OCI-LY3 (cell line): ENCODE measurements around the gene CYTH4.

Source experiments
- H2AFZ ChIP-seq: fragments of 200-600, 300-600 bp; shearing (Covaris generic); 2 replicates; pipeline ENCODE4 v1.6.0; 2014; ENCODE audit warnings: antibody characterized with exemption, low read depth, low read length
- H3K27ac ChIP-seq: fragments of 200-600, 300-600 bp; sonication (generic); 2 replicates; pipeline ENCODE4 v1.5.1; 2014; ENCODE audit warnings: mild to moderate bottlenecking, low read length, moderate library complexity, mixed read lengths
- H3K27me3 ChIP-seq: fragments of 200-600, 300-600 bp; sonication (generic); 2 replicates; pipeline ENCODE4 v1.6.1; 2014; ENCODE audit warnings: low read depth, low read length, mixed read lengths
- H3K36me3 ChIP-seq: fragments of 200-600, 300-600 bp; sonication (generic); replicated peaks from 2 replicates; pipeline ENCODE3; 2014; ENCODE audit warnings: low read depth, low read length, mixed read lengths
- H3K4me1 ChIP-seq: fragments of 300-600, 200-600 bp; sonication (generic); 2 replicates; pipeline ENCODE4 v1.6.1; 2014; ENCODE audit warnings: low read length, mixed read lengths
- H3K4me2 ChIP-seq: fragments of 200-600, 300-600 bp; sonication (generic); 2 replicates; pipeline ENCODE4 v1.6.1; 2014; ENCODE audit warnings: low read length, mixed read lengths
- H3K4me3 ChIP-seq: fragments of 300-600, 200-600 bp; sonication (generic); 2 replicates; pipeline ENCODE4 v1.5.1; 2014; ENCODE audit warnings: antibody characterized with exemption, mild to moderate bottlenecking, low read length, moderate library complexity
- H3K79me2 ChIP-seq: fragments of 300-600, 200-600 bp; shearing (Covaris generic); 2 replicates; pipeline ENCODE4 v1.6.1; 2014; ENCODE audit warnings: mild to moderate bottlenecking, low read length, mixed read lengths
- H3K9ac ChIP-seq: fragments of 300-600, 200-600 bp; shearing (Covaris generic); 2 replicates; pipeline ENCODE4 v1.6.0; 2014; ENCODE audit warnings: mild to moderate bottlenecking, low read length, moderate library complexity
- H3K9me3 ChIP-seq: fragments of 200-600, 300-600 bp; shearing (Covaris generic); 2 replicates; pipeline ENCODE4 v1.6.1; 2014; ENCODE audit warnings: low read length, mixed read lengths; ENCODE audit not compliant: insufficient read depth
- H4K20me1 ChIP-seq: fragments of 200-600, 300-600 bp; sonication (generic); 2 replicates; pipeline ENCODE4 v1.6.1; 2016; ENCODE audit warnings: low read length, mixed read lengths; ENCODE audit not compliant: insufficient read depth
- EZH2phosphoT487 ChIP-seq: fragments of 200-600 bp; shearing (Covaris generic); IDR thresholded peaks from 2 replicates; pipeline ENCODE4 v1.6.1; 2018; ENCODE audit warnings: antibody characterized with exemption, mixed run types, low read depth
- TF ChIP-seq, protein P1 (sequence below): fragments of 200-600, 300-600 bp; sonication (generic); IDR thresholded peaks from 2 replicates; pipeline ENCODE4 v1.5.1; 2014; ENCODE audit warnings: antibody characterized with exemption, low read length, low read depth

The CYTH4 gene

DNA sequence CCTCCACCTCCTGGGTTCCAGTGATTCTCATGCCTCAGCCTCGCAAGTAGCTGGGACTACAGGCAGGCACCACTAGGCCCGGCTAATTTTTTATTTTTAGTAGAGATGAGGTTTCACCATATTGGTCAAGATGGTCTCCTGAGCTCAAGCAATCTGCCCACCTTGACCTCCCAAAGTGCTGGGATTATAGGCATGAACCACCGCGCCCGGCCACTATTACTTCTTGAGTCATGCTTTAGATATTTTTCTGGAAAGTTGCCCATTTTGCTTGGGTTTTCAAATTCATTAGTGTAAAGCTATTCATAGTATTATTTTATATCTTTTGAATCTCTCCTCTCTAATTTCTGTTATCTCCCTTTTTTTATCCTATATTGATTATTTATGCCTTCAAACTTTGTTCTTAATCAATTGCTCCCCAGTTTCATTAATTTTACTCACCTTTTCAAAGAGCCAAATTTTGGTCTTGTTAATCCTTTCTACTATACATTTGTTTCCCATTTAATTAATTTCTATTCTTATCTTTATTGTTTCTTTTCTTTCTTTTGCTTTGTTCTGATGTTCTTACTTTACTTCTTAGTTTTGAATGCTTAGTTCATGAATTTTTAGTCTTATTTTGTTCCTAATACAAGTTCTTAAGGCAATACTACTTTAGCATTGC lies 28.0 kb upstream of the CYTH4 start:
- Histone ChIP-seq H2AFZ (no peak overlapping the region), H3K79me2 (no peaks in the 10 kb centered on the region), H3K4me1 (peaks cover 43% of the 10 kb centered on the region), H3K4me3 (no peak overlapping the region), H3K4me2 (no peak overlapping the region), H3K9ac (no peak overlapping the region), H3K27ac (no peak overlapping the region), H3K27me3 (no peaks in the 10 kb centered on the region), H3K36me3 (no peaks in the 10 kb centered on the region), H3K9me3 (no peaks in the 10 kb centered on the region), H4K20me1 (no peaks in the 10 kb centered on the region)
- TF ChIP-seq, protein P1, sequence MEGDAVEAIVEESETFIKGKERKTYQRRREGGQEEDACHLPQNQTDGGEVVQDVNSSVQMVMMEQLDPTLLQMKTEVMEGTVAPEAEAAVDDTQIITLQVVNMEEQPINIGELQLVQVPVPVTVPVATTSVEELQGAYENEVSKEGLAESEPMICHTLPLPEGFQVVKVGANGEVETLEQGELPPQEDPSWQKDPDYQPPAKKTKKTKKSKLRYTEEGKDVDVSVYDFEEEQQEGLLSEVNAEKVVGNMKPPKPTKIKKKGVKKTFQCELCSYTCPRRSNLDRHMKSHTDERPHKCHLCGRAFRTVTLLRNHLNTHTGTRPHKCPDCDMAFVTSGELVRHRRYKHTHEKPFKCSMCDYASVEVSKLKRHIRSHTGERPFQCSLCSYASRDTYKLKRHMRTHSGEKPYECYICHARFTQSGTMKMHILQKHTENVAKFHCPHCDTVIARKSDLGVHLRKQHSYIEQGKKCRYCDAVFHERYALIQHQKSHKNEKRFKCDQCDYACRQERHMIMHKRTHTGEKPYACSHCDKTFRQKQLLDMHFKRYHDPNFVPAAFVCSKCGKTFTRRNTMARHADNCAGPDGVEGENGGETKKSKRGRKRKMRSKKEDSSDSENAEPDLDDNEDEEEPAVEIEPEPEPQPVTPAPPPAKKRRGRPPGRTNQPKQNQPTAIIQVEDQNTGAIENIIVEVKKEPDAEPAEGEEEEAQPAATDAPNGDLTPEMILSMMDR, result no peak

DNA sequence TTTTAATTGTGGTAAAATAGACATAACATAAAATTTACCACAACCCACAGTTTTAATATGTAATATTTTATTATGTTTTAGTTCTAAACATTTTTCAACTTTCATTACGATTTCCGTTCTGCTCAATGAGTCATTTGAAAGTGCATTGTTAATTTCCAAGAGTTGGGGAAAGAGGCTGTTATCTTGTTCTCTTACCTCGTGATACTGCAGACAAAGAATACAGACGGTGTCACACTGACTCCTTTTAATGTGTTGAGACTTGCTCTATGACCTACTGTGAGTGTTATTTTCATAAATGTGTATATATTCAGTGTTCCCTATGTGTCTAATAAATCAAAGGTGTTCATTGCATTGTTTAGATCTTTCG lies 27.5 kb upstream of the CYTH4 start:
- no peaks in the 10 kb centered on the region for H3K27me3 ChIP-seq
- H3K4me3 ChIP-seq, result no peak overlapping the region
- no peak overlapping the region for H2AFZ ChIP-seq
- no peaks in the 10 kb centered on the region for H3K9me3 ChIP-seq
- TF ChIP-seq, protein P1, result no peak
- no peak for TF ChIP-seq EZH2phosphoT487
- no peaks in the 10 kb centered on the region for H3K36me3 ChIP-seq
- no peak overlapping the region for H3K9ac ChIP-seq
- H3K4me2 ChIP-seq, result no peak overlapping the region
- H4K20me1 ChIP-seq, result no peaks in the 10 kb centered on the region
- H3K27ac ChIP-seq, result no peak overlapping the region
- peaks cover 45% of the 10 kb centered on the region for H3K4me1 ChIP-seq
- H3K79me2 ChIP-seq, result no peaks in the 10 kb centered on the region

DNA sequence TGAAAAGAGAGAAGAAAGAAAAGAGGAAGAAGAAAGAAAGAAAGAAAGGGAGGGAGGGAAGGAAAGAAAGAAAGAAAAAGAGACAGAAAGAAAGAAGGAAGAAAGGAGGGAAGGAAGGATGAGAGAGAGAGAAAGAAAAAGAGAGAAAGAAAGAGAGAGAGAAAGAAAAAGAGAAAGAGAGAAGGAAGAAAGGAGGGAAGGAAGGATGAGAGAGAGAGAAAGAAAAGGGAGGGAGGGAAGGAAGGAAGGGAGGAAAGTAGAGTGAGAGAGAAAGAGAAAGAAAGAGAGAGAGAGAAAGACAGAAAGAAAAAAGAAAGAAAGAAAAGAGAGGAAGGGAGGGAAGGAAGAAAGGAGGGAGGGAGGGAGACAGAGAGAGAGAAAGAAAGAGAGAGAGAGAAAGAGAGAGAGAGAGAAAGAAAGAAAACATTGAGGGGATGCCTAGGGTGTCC lies 26.7 kb upstream of the CYTH4 start:
- Histone ChIP-seq H3K27ac (no peak overlapping the region), H3K4me2 (peak overlapping the region; percentile 40; the same call in 1 of the 2 replicates), H3K79me2 (no peaks in the 10 kb centered on the region), H3K4me3 (peak overlapping the region; percentile 13; the same call in 1 of the 2 replicates), H4K20me1 (no peaks in the 10 kb centered on the region), H2AFZ (no peak overlapping the region), H3K9me3 (no peaks in the 10 kb centered on the region), H3K9ac (peak overlapping the region; percentile 9; the same call in 1 of the 2 replicates), H3K27me3 (no peaks in the 10 kb centered on the region), H3K4me1 (peaks cover 46% of the 10 kb centered on the region), H3K36me3 (no peaks in the 10 kb centered on the region)
- TF ChIP-seq EZH2phosphoT487, result no peak
- TF ChIP-seq, protein P1, result no peak

DNA sequence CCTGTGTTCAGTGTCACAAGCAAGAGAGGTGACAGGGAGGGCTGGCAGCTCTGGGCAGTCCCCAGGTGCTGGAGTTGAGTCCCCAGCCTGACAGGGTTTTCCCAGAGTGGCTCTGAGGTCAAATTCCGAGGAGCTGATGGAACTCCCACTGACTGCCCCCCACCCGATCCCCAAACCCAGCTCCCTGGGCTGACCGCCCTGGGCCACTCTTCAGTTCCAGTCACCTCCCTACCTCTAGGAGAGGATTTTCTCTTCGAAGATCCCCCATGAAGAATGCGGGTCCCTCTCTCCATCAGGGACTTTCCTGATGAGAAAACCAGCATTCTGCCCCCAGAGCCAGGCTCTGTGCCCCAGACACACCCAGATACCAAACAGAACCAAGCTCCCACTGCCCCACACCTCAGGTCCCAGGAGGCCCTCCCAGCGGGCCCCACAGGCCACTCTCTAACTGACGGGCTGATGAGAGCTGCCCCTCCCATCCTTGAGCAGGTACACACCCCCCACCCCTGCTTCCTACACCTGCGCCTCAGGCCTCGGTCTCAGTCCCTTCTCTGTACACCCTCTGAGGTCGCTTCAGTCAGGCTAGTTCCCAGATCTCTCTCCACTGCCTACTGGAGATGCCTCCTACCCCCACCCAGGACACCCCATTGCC lies 26.1 kb upstream of the CYTH4 start:
- peak overlapping the region; percentile 33; the same call in 1 of the 2 replicates for H2AFZ ChIP-seq
- peak overlapping the region; percentile 9; the same call in 1 of the 2 replicates for H3K9ac ChIP-seq

More for the DNA sequence above, 26.1 kb upstream of the CYTH4 start:
- Histone ChIP-seq H3K4me2 (peak overlapping the region; percentile 40), H3K4me1 (peaks cover 52% of the 10 kb centered on the region), H3K27me3 (no peaks in the 10 kb centered on the region), H4K20me1 (no peaks in the 10 kb centered on the region), H3K36me3 (no peaks in the 10 kb centered on the region), H3K9me3 (no peaks in the 10 kb centered on the region), H3K4me3 (peak overlapping the region; percentile 13; the same call in 1 of the 2 replicates), H3K27ac (no peak overlapping the region), H3K79me2 (no peaks in the 10 kb centered on the region)
- TF ChIP-seq, protein P1, result no peak
- TF ChIP-seq EZH2phosphoT487, result no peak
